ENCODE results near the gene CCDC18.
"Not testable (repeated sequence)": the region's sequence is repeated elsewhere in the genome, so short reads cannot be mapped to it uniquely, and the experiment has no call there.

The CCDC18 gene, protein sequence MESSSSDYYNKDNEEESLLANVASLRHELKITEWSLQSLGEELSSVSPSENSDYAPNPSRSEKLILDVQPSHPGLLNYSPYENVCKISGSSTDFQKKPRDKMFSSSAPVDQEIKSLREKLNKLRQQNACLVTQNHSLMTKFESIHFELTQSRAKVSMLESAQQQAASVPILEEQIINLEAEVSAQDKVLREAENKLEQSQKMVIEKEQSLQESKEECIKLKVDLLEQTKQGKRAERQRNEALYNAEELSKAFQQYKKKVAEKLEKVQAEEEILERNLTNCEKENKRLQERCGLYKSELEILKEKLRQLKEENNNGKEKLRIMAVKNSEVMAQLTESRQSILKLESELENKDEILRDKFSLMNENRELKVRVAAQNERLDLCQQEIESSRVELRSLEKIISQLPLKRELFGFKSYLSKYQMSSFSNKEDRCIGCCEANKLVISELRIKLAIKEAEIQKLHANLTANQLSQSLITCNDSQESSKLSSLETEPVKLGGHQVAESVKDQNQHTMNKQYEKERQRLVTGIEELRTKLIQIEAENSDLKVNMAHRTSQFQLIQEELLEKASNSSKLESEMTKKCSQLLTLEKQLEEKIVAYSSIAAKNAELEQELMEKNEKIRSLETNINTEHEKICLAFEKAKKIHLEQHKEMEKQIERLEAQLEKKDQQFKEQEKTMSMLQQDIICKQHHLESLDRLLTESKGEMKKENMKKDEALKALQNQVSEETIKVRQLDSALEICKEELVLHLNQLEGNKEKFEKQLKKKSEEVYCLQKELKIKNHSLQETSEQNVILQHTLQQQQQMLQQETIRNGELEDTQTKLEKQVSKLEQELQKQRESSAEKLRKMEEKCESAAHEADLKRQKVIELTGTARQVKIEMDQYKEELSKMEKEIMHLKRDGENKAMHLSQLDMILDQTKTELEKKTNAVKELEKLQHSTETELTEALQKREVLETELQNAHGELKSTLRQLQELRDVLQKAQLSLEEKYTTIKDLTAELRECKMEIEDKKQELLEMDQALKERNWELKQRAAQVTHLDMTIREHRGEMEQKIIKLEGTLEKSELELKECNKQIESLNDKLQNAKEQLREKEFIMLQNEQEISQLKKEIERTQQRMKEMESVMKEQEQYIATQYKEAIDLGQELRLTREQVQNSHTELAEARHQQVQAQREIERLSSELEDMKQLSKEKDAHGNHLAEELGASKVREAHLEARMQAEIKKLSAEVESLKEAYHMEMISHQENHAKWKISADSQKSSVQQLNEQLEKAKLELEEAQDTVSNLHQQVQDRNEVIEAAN (N-terminal part only)

GRCh38 chr1:93180723-93181613, at the start of gene CCDC18:
Gene CCDC18, plus strand, starts transcription at chr1:93180724. Its CDS starts 2,638 bp downstream, at chr1:93183362.
- DNase-seq (ENCODE audit: low read depth in 1 of 2, low spot score in 1 of 2), result peak; percentile 39 to 54

DNA sequence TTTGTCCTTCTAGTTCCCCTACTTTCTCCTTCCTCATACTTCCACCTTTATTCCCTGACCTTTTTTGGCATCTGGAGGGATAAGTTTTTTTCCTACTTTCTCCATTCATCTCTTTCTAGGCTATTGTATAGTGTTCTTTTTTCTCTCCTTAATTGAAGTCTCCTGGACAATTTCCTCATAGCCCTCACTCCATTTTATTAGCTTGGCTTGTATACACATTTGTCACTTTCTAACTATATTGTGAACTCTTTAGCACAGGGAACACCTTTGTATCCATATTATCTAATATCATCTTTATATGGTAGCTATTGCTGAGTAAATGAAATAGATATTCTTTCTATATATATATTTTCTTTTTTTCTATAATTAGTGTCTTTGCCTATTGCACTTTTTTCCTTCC, 47.9 kb upstream of the CCDC18 start:
- DNase-seq (ENCODE audit: low read depth in 1 of 2, low spot score in 1 of 2), result no peak

DNA sequence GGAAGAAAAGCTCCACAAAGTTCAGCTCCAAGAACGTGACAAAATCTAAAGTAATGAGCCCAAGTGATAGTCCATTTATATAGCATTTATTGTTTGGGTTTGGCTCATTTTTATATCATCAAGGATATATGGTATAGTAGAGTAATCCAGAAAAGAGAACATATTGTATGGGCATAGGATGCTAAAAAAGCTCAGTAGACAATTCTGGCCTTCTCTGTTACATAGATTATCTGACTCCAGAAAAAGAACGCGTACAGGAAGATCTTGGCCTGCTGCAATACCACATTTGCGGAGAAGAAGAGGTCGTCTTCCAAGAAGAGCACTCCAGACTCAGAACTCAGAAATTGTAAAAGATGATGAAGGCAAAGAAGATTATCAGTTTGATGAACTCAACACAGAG, 44.1 kb upstream of the CCDC18 start:
- DNase-seq (ENCODE audit: low read depth in 1 of 2, low spot score in 1 of 2), result no peak

GRCh38 chr1:93137604-93138292, 42.8 kb upstream of the CCDC18 start:
- no peak for DNase-seq (ENCODE audit: low read depth in 1 of 2, low spot score in 1 of 2)

DNA sequence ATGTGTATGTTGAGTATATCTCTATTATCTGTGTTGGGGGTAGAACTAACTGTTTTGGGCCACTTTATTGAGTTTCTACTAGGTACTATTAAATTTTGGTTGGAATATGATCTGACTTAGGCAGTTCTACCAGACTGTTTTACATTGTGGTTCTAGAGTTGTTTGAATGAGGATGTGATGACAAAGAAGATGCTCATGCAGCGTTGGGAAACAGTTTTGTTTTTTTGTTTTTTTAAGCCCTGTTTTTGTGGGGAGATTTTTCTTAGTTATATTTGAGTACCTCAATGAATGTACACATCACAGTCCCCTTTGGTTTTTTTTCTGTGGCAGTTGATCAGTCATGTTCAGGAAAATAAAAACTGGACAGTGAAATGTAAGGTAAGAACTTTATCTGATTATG, 40.4 kb upstream of the CCDC18 start:
- no peak for DNase-seq (ENCODE audit: low read depth in 1 of 2, low spot score in 1 of 2)

- DNase-seq (ENCODE audit: low read depth in 1 of 2, low spot score in 1 of 2), result no peak
Observed at GRCh38 chr1:93142161-93142560, 38.4 kb upstream of the CCDC18 start.

DNA sequence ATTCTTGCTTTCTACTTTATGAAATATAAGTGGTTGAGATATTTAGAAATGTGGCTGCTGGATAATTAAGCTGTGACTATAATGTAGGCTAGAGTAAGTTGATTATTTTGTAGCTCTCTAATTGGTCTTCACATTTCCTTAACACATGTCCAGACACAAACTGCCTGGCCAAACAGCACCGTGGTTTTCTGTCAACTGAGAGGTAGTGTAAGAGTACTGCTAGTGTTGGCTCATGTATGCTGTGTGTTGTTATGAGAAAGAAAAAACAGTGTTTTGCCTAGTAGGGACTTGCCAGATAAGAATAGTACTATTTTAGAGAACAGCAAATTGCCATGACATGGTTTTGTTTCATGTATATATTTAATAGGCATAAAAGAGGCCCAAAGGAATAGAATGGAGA, 37.4 kb upstream of the CCDC18 start:
- no peak for DNase-seq (ENCODE audit: low read depth in 1 of 2, low spot score in 1 of 2)

DNA sequence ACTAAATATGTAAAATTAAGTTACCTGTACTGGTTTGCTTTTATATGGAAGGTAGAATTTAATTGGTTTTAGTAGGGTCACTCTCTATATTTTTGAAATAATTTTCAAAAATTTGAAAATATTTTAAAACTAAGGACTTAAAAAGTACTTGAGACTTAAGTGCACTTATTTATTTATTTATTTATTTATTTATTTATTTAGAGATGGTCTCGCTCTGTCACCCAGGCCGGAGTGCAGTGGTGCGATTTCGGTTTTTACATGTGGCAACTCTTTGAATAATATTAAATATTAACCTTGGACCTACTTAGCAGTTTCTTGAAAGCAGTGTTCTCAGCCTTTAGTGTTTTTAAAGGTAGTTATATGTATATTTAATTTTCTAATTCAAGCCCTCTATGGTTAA, 36.8 kb upstream of the CCDC18 start:
- no peak for DNase-seq (ENCODE audit: low read depth in 1 of 2, low spot score in 1 of 2)

DNA sequence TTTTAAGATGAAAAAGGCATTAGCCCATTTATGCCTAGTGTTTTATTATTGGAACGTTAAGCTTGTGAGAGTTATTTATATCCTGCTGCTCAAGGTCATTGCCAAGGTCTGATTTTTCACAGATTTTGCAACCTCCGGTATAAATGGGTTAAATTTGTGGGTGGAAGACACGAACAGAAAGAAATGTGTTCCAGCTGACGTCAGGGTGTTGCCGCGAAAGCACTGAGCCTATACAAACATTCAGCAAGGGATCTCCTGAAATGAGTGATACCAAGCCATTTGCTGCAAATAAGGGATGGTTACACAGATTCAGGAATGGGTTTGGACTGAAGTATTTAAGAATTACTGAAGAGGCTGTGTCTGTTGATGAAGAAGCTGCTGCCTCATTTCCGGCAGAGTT, 32.5 kb upstream of the CCDC18 start:
- no peak for DNase-seq (ENCODE audit: low read depth in 1 of 2, low spot score in 1 of 2)

- no peak for DNase-seq (ENCODE audit: low read depth in 1 of 2, low spot score in 1 of 2)
Observed at GRCh38 chr1:93150729-93151128, 29.8 kb upstream of the CCDC18 start.

DNA sequence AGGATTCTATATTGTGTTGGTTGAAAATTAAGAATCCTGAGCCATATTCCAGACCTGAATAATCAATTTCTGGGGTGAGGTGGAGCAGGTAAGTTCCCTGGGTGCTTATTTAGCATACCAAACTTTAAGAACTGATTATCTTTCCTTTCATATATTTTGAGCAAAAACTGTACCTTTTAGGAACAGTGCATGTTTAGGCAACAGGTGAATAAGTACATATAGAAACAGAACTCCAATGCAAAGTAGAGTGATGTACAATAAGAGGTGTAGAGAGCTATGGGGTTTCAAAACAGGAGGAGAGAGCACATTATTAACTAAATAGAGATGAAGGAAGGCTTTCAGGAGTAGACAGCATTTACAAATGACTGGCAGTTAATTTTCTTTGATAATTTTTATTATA, 29.1 kb upstream of the CCDC18 start:
- no peak for DNase-seq (ENCODE audit: low read depth in 1 of 2, low spot score in 1 of 2)

- no peak for DNase-seq (ENCODE audit: low read depth in 1 of 2, low spot score in 1 of 2)
Observed at GRCh38 chr1:93152835-93153234, 27.7 kb upstream of the CCDC18 start.

- no peak for DNase-seq (ENCODE audit: low read depth in 1 of 2, low spot score in 1 of 2)
Observed at GRCh38 chr1:93154898-93155297, 25.6 kb upstream of the CCDC18 start.

- DNase-seq (ENCODE audit: low read depth in 1 of 2, low spot score in 1 of 2), result no peak
Observed at GRCh38 chr1:93155335-93155734, 25.2 kb upstream of the CCDC18 start.

- no peak for DNase-seq (ENCODE audit: low read depth in 1 of 2, low spot score in 1 of 2)
Observed at GRCh38 chr1:93159337-93159736, 21.2 kb upstream of the CCDC18 start.

GRCh38 chr1:93163314-93163713, 17.2 kb upstream of the CCDC18 start:
- DNase-seq (ENCODE audit: low read depth in 1 of 2, low spot score in 1 of 2), result not testable (repeated sequence)

DNA sequence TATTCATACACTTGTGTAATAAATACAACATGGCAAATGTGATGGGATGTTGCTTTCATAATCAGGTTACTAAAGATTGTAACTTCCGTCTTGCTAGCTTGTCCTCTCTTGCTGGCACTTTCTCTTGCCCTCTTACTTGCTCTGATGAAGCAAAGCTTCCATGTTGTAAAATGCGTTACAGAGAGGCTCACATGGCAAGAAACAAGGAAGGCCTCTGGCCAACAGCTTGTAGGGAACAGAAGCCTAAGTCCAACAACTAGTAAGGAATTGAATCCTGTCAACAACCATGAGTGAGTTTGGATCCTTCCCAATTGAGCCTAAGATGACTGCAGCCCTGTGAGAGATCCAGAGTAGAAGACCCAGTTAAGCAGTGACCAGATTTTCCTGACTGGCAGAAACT, 15.7 kb upstream of the CCDC18 start:
- DNase-seq (ENCODE audit: low read depth in 1 of 2, low spot score in 1 of 2), result no peak

DNA sequence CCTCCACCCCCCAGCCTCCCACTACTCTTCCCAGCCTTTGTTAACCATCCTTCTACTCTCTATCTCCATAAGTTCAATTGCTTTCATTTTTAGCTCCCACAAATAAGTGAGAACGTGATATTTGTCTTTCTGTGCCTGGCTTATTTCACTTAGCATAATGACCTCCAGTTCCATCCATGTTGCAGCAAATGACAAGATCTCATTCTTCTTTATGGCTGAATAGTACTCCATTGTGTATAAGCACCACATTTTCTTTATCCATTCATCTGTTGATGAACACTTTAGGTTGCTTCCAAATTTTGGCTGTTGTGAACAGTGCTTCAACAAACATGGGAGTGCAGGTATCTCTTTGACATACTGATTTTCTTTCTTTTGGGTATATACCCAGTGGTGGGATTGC, 14.6 kb upstream of the CCDC18 start:
- not testable (repeated sequence) for DNase-seq (ENCODE audit: low read depth in 1 of 2, low spot score in 1 of 2)

DNA sequence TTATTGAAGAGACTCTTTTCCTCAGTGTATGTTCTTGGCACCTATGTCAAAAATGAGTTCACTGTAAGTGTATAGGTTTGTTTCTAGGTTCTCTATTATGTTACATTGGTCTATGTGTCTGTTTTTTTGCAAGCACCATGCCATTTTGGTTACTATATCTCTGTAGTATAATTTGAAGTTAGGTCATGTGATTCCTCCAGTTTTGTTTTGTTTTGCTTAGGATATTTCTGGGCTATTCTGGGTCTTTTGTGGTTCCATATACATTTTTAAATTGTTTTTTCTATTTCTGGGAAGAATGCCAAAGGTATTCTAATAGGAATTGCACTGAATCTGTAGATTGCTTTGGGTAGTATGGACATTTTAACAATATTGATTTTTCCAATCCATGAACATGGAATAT, 13.5 kb upstream of the CCDC18 start:
- no peak for DNase-seq (ENCODE audit: low read depth in 1 of 2, low spot score in 1 of 2)
